ENCODE results near the gene CRB3. TPM values are rescaled to one million over a fixed set of nuclear protein-coding genes. Genes with fewer than 3 reads are reported as not detected.
"Not testable (repeated sequence)": the region's sequence is repeated elsewhere in the genome, so short reads cannot be mapped to it uniquely, and the experiment has no call there.

The CRB3 gene
- total RNA-seq, 2 experiments from 2014 or later = 1.6 to 2.4 TPM

DNA sequence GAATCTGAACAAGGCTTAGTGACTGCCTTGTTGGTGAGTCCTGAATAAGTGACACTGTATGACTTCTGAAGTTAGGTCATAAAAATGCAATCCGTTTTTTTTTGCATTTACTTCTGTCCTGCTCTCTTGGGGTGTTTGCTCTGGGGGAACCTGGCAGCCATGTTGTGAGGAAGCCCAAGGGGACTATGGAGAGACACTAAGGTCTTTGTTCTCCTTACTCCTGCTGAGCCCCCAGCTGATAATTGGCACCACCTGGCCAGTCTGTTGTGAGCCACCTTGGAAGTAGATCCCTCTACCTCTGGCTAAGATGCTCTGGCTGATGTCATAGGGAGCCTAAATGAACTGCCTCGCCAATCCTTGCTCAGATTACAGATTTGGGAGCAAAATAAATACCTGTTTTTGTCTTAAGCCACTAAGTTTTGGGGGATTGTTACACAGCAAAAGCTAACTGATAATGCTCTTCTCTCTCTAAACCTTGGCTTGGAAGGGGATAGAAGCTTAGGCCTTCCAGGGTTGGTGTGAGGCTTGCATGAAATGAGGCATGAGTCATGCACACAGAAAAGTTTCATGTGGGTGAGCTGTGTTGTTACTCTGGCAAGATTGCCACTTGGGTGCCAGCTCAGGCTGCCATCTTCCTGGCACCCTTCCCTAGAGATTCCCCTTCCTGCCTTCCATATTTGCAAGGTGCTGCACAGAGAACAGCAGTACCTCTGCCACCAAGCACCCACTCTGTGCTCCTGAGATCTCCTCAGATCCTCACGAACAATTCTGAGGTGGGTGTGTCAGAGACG, 27.9 kb downstream of the CRB3 start:
- H3K9me3 Mint-ChIP-seq = peaks cover 9% of the 10 kb centered on the region
- H3K27me3 Mint-ChIP-seq = no peaks in the 10 kb centered on the region
- intact Hi-C loops (cut with micrococcal nuclease) = no loop called here
- DNase-seq = no peak
- peaks cover 16% of the 10 kb centered on the region for H3K4me1 Mint-ChIP-seq (ENCODE audit: low read depth)
- ChIA-PET CTCF (interaction anchor here (1.9 kb wide), 1 partner anchor 25 kb away, joined by 6 read pairs; no protein-coding TSS in a partner anchor), POLR2A (no interaction called here)
- no peak overlapping the region for H3K27ac Mint-ChIP-seq
- H3K36me3 Mint-ChIP-seq = no peaks in the 10 kb centered on the region
- H3K4me3 Mint-ChIP-seq = no peak overlapping the region

DNA sequence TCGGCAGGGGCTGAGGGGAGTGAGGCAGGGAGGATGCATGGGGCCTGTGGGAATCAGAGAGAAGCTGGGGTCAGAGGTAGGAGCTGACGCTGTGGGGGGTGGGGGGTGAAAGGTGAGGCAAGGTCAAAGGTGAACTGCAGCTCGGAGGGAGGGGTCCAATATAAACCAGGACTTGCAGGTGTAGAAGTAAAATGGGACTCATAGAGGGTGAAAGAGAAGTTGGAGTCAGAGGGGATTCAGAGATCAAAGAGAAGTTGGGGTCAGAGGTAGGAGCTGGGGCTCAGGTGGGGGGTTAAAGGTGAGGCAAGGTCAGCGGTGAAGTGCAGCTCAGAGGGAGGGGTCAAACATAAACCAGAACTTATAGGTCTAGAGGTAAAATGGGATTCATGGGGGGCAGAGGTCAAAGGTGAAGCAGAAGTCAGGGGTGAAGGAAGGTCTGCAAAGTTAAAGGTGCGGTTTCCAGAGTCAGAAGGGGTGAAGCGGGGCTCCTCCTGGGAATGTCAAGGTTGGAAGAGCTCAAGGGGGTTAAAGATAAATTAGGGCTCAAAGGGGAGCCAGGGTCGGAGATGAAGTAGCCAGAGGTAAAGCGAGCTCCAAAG, 30.5 kb downstream of the CRB3 start:
- H3K9me3 Mint-ChIP-seq = peaks cover 9% of the 10 kb centered on the region
- H3K36me3 Mint-ChIP-seq = no peaks in the 10 kb centered on the region
- peaks cover 12% of the 10 kb centered on the region for H3K4me1 Mint-ChIP-seq (ENCODE audit: low read depth)
- intact Hi-C loops (cut with micrococcal nuclease) = no loop called here
- H3K4me3 Mint-ChIP-seq = no peak overlapping the region
- ChIA-PET POLR2A (no interaction called here), CTCF (no interaction called here)
- no peaks in the 10 kb centered on the region for H3K27me3 Mint-ChIP-seq
- no peak overlapping the region for H3K27ac Mint-ChIP-seq
- no peak for DNase-seq

- no peak overlapping the region for H3K27ac Mint-ChIP-seq
- intact Hi-C loops (cut with micrococcal nuclease) = no loop called here
- peaks cover 4% of the 10 kb centered on the region for H3K27me3 Mint-ChIP-seq
- ChIA-PET CTCF (no interaction called here), POLR2A (no interaction called here)
- H3K36me3 Mint-ChIP-seq = no peaks in the 10 kb centered on the region
- no peak overlapping the region for H3K4me3 Mint-ChIP-seq
- DNase-seq = no peak
- H3K4me1 Mint-ChIP-seq (ENCODE audit: low read depth) = peaks cover 6% of the 10 kb centered on the region
- peaks cover 9% of the 10 kb centered on the region for H3K9me3 Mint-ChIP-seq
These were observed 31.9 kb downstream of the CRB3 start for GRCh38 chr19:6495947-6496346.

- Mint-ChIP-seq H3K36me3 (no peaks in the 10 kb centered on the region), H3K9me3 (no peaks in the 10 kb centered on the region), H3K4me3 (no peak overlapping the region), H3K27ac (no peak overlapping the region), H3K27me3 (peaks cover 13% of the 10 kb centered on the region), H3K4me1 (ENCODE audit: low read depth) (peaks cover 6% of the 10 kb centered on the region)
- intact Hi-C loops (cut with micrococcal nuclease) = no loop called here
- no peak for DNase-seq
- POLR2A ChIA-PET = no interaction called here
- CTCF ChIA-PET = no interaction called here
These were observed 34.4 kb downstream of the CRB3 start for GRCh38 chr19:6498294-6499036.

GRCh38 chr19:6499052-6499790, 35.1 kb downstream of the CRB3 start:
- intact Hi-C loops (cut with micrococcal nuclease) = no loop called here
- Mint-ChIP-seq H3K36me3 (no peaks in the 10 kb centered on the region), H3K27ac (no peak overlapping the region), H3K4me3 (no peak overlapping the region), H3K27me3 (peaks cover 17% of the 10 kb centered on the region), H3K9me3 (no peaks in the 10 kb centered on the region), H3K4me1 (ENCODE audit: low read depth) (peaks cover 6% of the 10 kb centered on the region)
- no peak for DNase-seq
- ChIA-PET CTCF (interaction anchor here (1.0 kb wide), 1 partner anchor 18 kb away, joined by 4 read pairs; the partner anchor contains the start of gene DENND1C), POLR2A (no interaction called here)

DNA sequence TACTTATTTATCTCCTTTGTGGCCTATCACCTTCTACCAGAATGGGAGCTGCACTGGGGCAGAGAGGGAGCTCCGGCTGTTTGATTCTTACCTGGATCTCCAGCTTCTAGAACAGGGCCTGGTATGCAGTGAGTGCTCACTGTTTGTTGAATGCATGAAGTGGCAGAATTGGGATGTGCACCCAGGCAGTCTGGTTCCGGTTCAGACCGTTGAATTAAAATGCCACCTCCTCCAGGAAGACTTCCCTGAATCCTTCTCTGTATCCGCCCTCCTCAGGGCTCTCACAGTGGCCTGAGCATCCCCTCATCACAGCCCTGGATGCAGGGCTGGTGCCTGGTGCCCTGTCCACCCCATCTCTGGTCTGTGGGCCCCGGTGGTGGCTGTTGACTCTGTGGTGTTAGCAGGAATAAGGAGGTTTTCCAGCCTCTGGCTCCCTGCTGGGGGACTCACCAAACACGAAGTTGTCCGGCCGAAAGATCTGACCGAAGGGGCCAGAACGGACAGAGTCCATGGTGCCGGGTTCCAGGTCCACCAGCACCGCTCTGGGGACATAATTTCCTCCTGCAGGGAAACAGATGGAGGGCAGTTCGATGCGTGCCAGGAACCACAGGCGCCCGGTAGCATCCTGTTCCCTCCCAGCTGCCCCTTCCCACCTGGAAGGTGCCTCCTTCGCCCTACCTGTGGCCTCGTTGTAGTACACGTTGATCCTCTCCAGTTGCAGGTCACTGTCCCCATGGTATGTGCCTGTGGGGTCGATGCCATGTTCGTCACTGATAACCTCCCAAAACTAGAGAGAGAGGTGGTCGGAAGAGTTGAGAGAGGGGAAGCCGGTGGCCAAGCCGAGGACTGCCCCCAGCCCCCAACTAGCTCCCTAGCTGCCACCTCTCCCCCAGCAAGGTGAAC, 37.0 kb downstream of the CRB3 start:
- H3K27me3 Mint-ChIP-seq = peaks cover 17% of the 10 kb centered on the region
- DNase-seq = no peak
- intact Hi-C loops (cut with micrococcal nuclease) = no loop called here
- H3K36me3 Mint-ChIP-seq = no peaks in the 10 kb centered on the region
- CTCF ChIA-PET = interaction anchor here (1.0 kb wide), 1 partner anchor 19 kb away, joined by 4 read pairs; the partner anchor contains the start of gene DENND1C
- POLR2A ChIA-PET = interaction anchor here (0.8 to 1.6 kb wide), 2 partner anchors 16 to 63 kb away, joined by 3 to 4 read pairs; no protein-coding TSS in a partner anchor
- H3K27ac Mint-ChIP-seq = no peak overlapping the region
- peak overlapping the region; percentile 71 for H3K4me3 Mint-ChIP-seq
- H3K9me3 Mint-ChIP-seq = no peaks in the 10 kb centered on the region
- peaks cover 10% of the 10 kb centered on the region for H3K4me1 Mint-ChIP-seq (ENCODE audit: low read depth)

DNA sequence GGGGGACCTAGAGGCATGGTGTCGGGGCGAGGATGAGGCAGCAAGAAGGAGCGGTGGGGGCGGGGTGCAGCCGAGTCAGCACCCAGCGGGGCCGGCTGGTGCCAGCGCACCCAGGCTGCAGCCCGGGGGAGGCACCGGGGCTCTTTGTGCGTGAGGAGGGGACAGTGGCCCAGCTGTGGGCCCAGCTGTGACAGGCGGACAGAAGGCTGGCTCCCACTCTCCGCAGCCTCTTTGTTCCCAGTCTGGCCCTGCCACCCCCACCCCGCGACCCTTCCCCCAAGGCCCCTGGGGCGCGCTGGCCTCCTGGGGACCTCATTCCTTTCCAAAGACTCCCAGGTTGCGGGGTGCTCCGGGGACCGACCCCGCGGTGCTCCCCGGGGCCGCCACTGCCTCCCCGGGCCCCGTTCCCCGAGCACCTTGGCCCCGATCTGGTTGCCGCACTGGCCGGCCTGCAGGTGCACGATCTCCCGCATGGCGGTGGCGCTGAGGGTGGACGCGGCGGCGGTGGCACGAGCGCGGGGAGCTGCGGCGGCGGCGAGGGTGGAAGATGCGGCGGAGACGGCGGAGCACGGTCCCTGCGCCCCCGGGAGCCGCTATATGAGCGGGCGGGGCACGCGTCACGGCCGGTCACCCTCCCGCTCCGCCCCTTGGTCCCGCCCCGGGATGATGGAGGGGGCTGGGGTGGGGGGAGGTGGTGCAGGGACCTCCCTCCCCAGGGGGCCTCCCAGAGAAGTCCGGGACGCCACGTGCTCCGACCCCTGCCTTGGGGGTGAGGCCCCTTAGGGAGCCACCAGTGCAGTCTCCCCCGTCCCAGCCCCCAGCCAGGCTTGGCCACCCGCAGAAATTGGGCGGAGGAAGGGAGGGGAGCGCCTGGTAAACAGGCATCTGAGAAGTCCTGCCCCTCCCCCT, 37.9 kb downstream of the CRB3 start, which contains the start of gene TUBB4A:
Gene TUBB4A (minus strand): TSS at position 570 of the 909 bp plus-strand sequence. CDS start 97 bp downstream, at position 473.
- CTCF ChIA-PET = no interaction called here
- intact Hi-C loops (cut with micrococcal nuclease) = no loop called here
- peaks cover 10% of the 10 kb centered on the region for H3K4me1 Mint-ChIP-seq (ENCODE audit: low read depth)
- peak; percentile 58 for DNase-seq
- no peaks in the 10 kb centered on the region for H3K9me3 Mint-ChIP-seq
- H3K4me3 Mint-ChIP-seq = peak within 1 kb of the TSS; percentile 71
- peaks cover 17% of the 10 kb centered on the region for H3K27me3 Mint-ChIP-seq
- no peak within 1 kb of the TSS for H3K27ac Mint-ChIP-seq
- no peaks in the 10 kb centered on the region for H3K36me3 Mint-ChIP-seq
- POLR2A ChIA-PET = interaction anchor here (0.8 to 1.6 kb wide), 3 partner anchors 15 to 64 kb away, joined by 3 to 4 read pairs (median 4); partner anchors contain the start of gene DENND1C

GRCh38 chr19:6503407-6504201, 39.5 kb downstream of the CRB3 start:
- Mint-ChIP-seq H3K27me3 (peaks cover 17% of the 10 kb centered on the region), H3K36me3 (no peaks in the 10 kb centered on the region), H3K4me1 (ENCODE audit: low read depth) (peaks cover 10% of the 10 kb centered on the region), H3K27ac (no peak overlapping the region), H3K4me3 (no peak overlapping the region), H3K9me3 (no peaks in the 10 kb centered on the region)
- DNase-seq = no peak
- intact Hi-C loops (cut with micrococcal nuclease) = loop anchor here (2.0 kb wide), 2 partner anchors 23 to 43 kb away; partner anchors contain the start of gene DENND1C
- POLR2A ChIA-PET = interaction anchor here (0.9 kb wide), 1 partner anchor 22 kb away, joined by 4 read pairs; the partner anchor contains the start of gene DENND1C
- CTCF ChIA-PET = interaction anchor here (0.6 to 2.7 kb wide), 6 partner anchors 13 to 150 kb away, joined by 3 to 9 read pairs (median 4); partner anchors contain the start of gene DENND1C

- CTCF ChIA-PET = interaction anchor here (1.3 kb wide), 1 partner anchor 9 kb away, joined by 3 read pairs; no protein-coding TSS in a partner anchor
- H3K4me3 Mint-ChIP-seq; H3K27ac Mint-ChIP-seq; H3K9me3 Mint-ChIP-seq; intact Hi-C loops (cut with micrococcal nuclease); H3K36me3 Mint-ChIP-seq; POLR2A ChIA-PET; H3K27me3 Mint-ChIP-seq; DNase-seq; H3K4me1 Mint-ChIP-seq (ENCODE audit: low read depth): not testable (repeated sequence)
These were observed 44.1 kb downstream of the CRB3 start for GRCh38 chr19:6508028-6508771.
